Measurements from ENCODE around the gene CDC42BPA. TPM values are rescaled to one million over a fixed set of nuclear protein-coding genes. Genes with fewer than 3 reads are reported as not detected.
"Not testable (repeated sequence)": the region's sequence is repeated elsewhere in the genome, so short reads cannot be mapped to it uniquely, and the experiment has no call there.

CDC42BPA gene
- total and polyA plus RNA-seq, 2 experiments from 2014 or later: 28.6 to 39.1 TPM

- in situ Hi-C loops (cut with MboI): no loop called here
- no peaks in the 10 kb centered on the region for H3K27me3 ChIP-seq (replicated peaks; ENCODE audit: insufficient read depth)
- no peak overlapping the region for H3K4me3 ChIP-seq
- TF ChIP-seq EZH2 (IDR thresholded peaks at IDR 0.05; ENCODE audit: insufficient read depth, poor library complexity, severe bottlenecking) (no peak), EZH2phosphoT487 (IDR thresholded peaks at IDR 0.05; ENCODE audit: insufficient read depth, low read depth) (no peak)
- H3K27ac ChIP-seq: no peak overlapping the region
- H3K79me2 ChIP-seq (ENCODE audit: insufficient read depth): no peaks in the 10 kb centered on the region
- H3K4me2 ChIP-seq (ENCODE audit: unreplicated experiment): no peak overlapping the region
- no peak overlapping the region for H2AFZ ChIP-seq
- no peak overlapping the region for H3K9ac ChIP-seq
- no peaks in the 10 kb centered on the region for H3K36me3 ChIP-seq (ENCODE audit: low read depth)
- DNase-seq: no peak
- 63 to 74% methylated on average over 3 to 6 of the region's 6 CpGs for WGBS, 2 experiments (ENCODE audit: low coverage in 1 of 2, low lambda C conversion rate in 2 of 2, missing lambda C conversion rate in 2 of 2)
- H3K4me1 ChIP-seq (ENCODE audit: insufficient read depth): no peaks in the 10 kb centered on the region
- H3F3A ChIP-seq (ENCODE audit: insufficient read depth): no peaks in the 10 kb centered on the region
- H3K9me2 ChIP-seq (ENCODE audit: insufficient read depth): no peaks in the 10 kb centered on the region
- H4K20me1 ChIP-seq (ENCODE audit: insufficient read depth): no peaks in the 10 kb centered on the region
- no peaks in the 10 kb centered on the region for H3K9me3 ChIP-seq (ENCODE audit: low read depth)
These were observed 361.2 kb downstream of the CDC42BPA start for GRCh38 chr1:226956942-226957713.

- H3K9me2 ChIP-seq (ENCODE audit: insufficient read depth): not testable (repeated sequence)
These were observed 362.4 kb downstream of the CDC42BPA start for GRCh38 chr1:226955857-226956256.

GRCh38 chr1:226954777-226955176 is 363.5 kb downstream of the CDC42BPA start:
- H3K4me3 ChIP-seq: no peak overlapping the region
- H3K79me2 ChIP-seq (ENCODE audit: insufficient read depth): no peaks in the 10 kb centered on the region
- no peak overlapping the region for H3K9ac ChIP-seq
- H3F3A ChIP-seq (ENCODE audit: insufficient read depth): no peaks in the 10 kb centered on the region
- in situ Hi-C loops (cut with MboI): no loop called here
- H3K4me2 ChIP-seq (ENCODE audit: unreplicated experiment): no peak overlapping the region
- no peak overlapping the region for H2AFZ ChIP-seq
- H3K9me3 ChIP-seq (ENCODE audit: low read depth): no peaks in the 10 kb centered on the region
- 69 to 78% methylated on average over 4 of the region's 4 CpGs for WGBS, 2 experiments (ENCODE audit: low coverage in 1 of 2, low lambda C conversion rate in 2 of 2, missing lambda C conversion rate in 2 of 2)
- H3K36me3 ChIP-seq (ENCODE audit: low read depth): no peaks in the 10 kb centered on the region
- no peaks in the 10 kb centered on the region for H4K20me1 ChIP-seq (ENCODE audit: insufficient read depth)
- H3K9me2 ChIP-seq (ENCODE audit: insufficient read depth): no peaks in the 10 kb centered on the region
- H3K27me3 ChIP-seq (replicated peaks; ENCODE audit: insufficient read depth): no peaks in the 10 kb centered on the region
- no peak for TF ChIP-seq EZH2phosphoT487 (IDR thresholded peaks at IDR 0.05; ENCODE audit: insufficient read depth, low read depth)
- TF ChIP-seq EZH2 (IDR thresholded peaks at IDR 0.05; ENCODE audit: insufficient read depth, poor library complexity, severe bottlenecking): no peak
- no peak overlapping the region for H3K27ac ChIP-seq
- no peak for DNase-seq
- H3K4me1 ChIP-seq (ENCODE audit: insufficient read depth): no peaks in the 10 kb centered on the region

More at GRCh38 chr1:226955857-226956256, 362.4 kb downstream of the CDC42BPA start:
- H3K4me2 ChIP-seq (ENCODE audit: unreplicated experiment); H4K20me1 ChIP-seq (ENCODE audit: insufficient read depth); H3K9me3 ChIP-seq (ENCODE audit: low read depth); H3K27ac ChIP-seq; H2AFZ ChIP-seq; H3K27me3 ChIP-seq (replicated peaks; ENCODE audit: insufficient read depth); H3K4me1 ChIP-seq (ENCODE audit: insufficient read depth); H3K79me2 ChIP-seq (ENCODE audit: insufficient read depth); H3F3A ChIP-seq (ENCODE audit: insufficient read depth); H3K4me3 ChIP-seq; DNase-seq; in situ Hi-C loops (cut with MboI); H3K36me3 ChIP-seq (ENCODE audit: low read depth); H3K9ac ChIP-seq: not testable (repeated sequence)
- 91% methylated on average over 2 of the region's 2 CpGs; no CpG with 5 or more reads in 1 of the 2 experiments for WGBS, 2 experiments (ENCODE audit: low coverage in 1 of 2, low lambda C conversion rate in 2 of 2, missing lambda C conversion rate in 2 of 2)

GRCh38 chr1:226954337-226954736 is 364.0 kb downstream of the CDC42BPA start:
- H3K4me1 ChIP-seq (ENCODE audit: insufficient read depth): no peaks in the 10 kb centered on the region
- no peaks in the 10 kb centered on the region for H3K9me2 ChIP-seq (ENCODE audit: insufficient read depth)
- no peaks in the 10 kb centered on the region for H3K36me3 ChIP-seq (ENCODE audit: low read depth)
- H4K20me1 ChIP-seq (ENCODE audit: insufficient read depth): no peaks in the 10 kb centered on the region
- H3K9me3 ChIP-seq (ENCODE audit: low read depth): no peaks in the 10 kb centered on the region
- no peaks in the 10 kb centered on the region for H3F3A ChIP-seq (ENCODE audit: insufficient read depth)
- TF ChIP-seq EZH2 (IDR thresholded peaks at IDR 0.05; ENCODE audit: insufficient read depth, poor library complexity, severe bottlenecking): no peak
- TF ChIP-seq EZH2phosphoT487 (IDR thresholded peaks at IDR 0.05; ENCODE audit: insufficient read depth, low read depth): no peak
- H3K4me2 ChIP-seq (ENCODE audit: unreplicated experiment): no peak overlapping the region
- H3K4me3 ChIP-seq: no peak overlapping the region
- H3K79me2 ChIP-seq (ENCODE audit: insufficient read depth): no peaks in the 10 kb centered on the region
- H3K9ac ChIP-seq: no peak overlapping the region
- no peak for DNase-seq
- H2AFZ ChIP-seq: no peak overlapping the region
- no peak overlapping the region for H3K27ac ChIP-seq
- in situ Hi-C loops (cut with MboI): no loop called here
- WGBS, 2 experiments (ENCODE audit: low coverage in 1 of 2, low lambda C conversion rate in 2 of 2, missing lambda C conversion rate in 2 of 2): 78 to 84% methylated on average over 6 of the region's 6 CpGs
- no peaks in the 10 kb centered on the region for H3K27me3 ChIP-seq (replicated peaks; ENCODE audit: insufficient read depth)

Data from GM23248 (cell line).